IMR-90 (cell line): ENCODE data around the gene KCTD10. TPM values are rescaled to one million over a fixed set of nuclear protein-coding genes. Genes with fewer than 3 reads are reported as not detected.

ENCODE experiments used
- ATAC-seq: fragments of 200-7000 bp; cut with Tn5 transposase; 2 replicates; pipeline ENCODE4 v1.9.1; 2020; ENCODE audit warnings: low read depth, mild to moderate bottlenecking, moderate library complexity
- BruUV-seq: library from RNA; stranded (reverse); fragments of 400-500 nt; replicated peaks from 2 replicates; lab custom pipeline; 2021; lab: Mats Ljungman, UMichigan
- CTCF ChIA-PET: fragments of 300-600 bp; formaldehyde crosslinking; extraction: SDS; loops from one replicate; lab custom pipeline; 2021; ENCODE audit warnings: antibody characterized with exemption; lab: Yijun Ruan, JAX
- POLR2A ChIA-PET: fragments of 300-600 bp; sonication (Branson Sonifier 250); formaldehyde crosslinking; loops from one replicate; lab custom pipeline; 2022; ENCODE audit warnings: antibody characterized with exemption; ENCODE audit not compliant: unreplicated experiment; lab: Charles Lee
- DNase-seq: peaks from one replicate; pipeline ENCODE4 v3.0.0; 2013
- H2AFZ ChIP-seq: replicated peaks from 2 replicates; pipeline ENCODE3; 2013; ENCODE audit warnings: low read length, mild to moderate bottlenecking; ENCODE audit not compliant: poor library complexity
- H2AK5ac ChIP-seq: 2 replicates; pipeline ENCODE4 v1.6.1; 2013; ENCODE audit warnings: low read depth, low read length, inconsistent platforms
- H2AK9ac ChIP-seq: replicated peaks from 2 replicates; pipeline ENCODE3; 2013; ENCODE audit warnings: mild to moderate bottlenecking, low read depth, low read length, moderate library complexity; ENCODE audit not compliant: poor library complexity
- H2BK120ac ChIP-seq: 2 replicates; pipeline ENCODE4 v1.6.1; 2013; ENCODE audit warnings: low read depth, low read length, inconsistent platforms
- H2BK15ac ChIP-seq: 3 replicates; pipeline ENCODE4 v1.6.1; 2013; ENCODE audit warnings: low read depth, low read length, inconsistent platforms
- H2BK20ac ChIP-seq: 2 replicates; pipeline ENCODE4 v1.6.1; 2013; ENCODE audit warnings: low read depth, mild to moderate bottlenecking, inconsistent platforms, low read length, moderate library complexity
- H2BK5ac ChIP-seq: 2 replicates; pipeline ENCODE4 v1.6.1; 2013; ENCODE audit warnings: mild to moderate bottlenecking, low read depth, low read length, inconsistent platforms; ENCODE audit not compliant: poor library complexity, severe bottlenecking
- H3K14ac ChIP-seq: replicated peaks from 2 replicates; pipeline ENCODE4 v1.6.1; 2013; ENCODE audit warnings: low read depth, low read length, inconsistent platforms
- H3K18ac ChIP-seq: 2 replicates; pipeline ENCODE4 v1.6.1; 2013; ENCODE audit warnings: low read depth, low read length, control low read depth
- H3K23ac ChIP-seq: 2 replicates; pipeline ENCODE4 v1.6.1; 2013; ENCODE audit warnings: low read depth, low read length, inconsistent platforms
- H3K27ac ChIP-seq: 2 replicates; pipeline ENCODE4 v1.5.1; 2013; ENCODE audit warnings: mild to moderate bottlenecking, control low read depth, low read length; ENCODE audit not compliant: insufficient read depth
- H3K27me3 ChIP-seq: 2 replicates; pipeline ENCODE4 v1.6.1; 2013; ENCODE audit warnings: low read length; ENCODE audit not compliant: control insufficient read depth, insufficient read depth
- H3K36me3 ChIP-seq: 2 replicates; pipeline ENCODE4 v1.6.1; 2013; ENCODE audit warnings: low read length, mixed read lengths; ENCODE audit not compliant: control insufficient read depth, insufficient read depth
- H3K4ac ChIP-seq: 2 replicates; pipeline ENCODE4 v1.6.1; 2013; ENCODE audit warnings: low read depth, low read length, inconsistent platforms
- H3K4me1 ChIP-seq: 2 replicates; pipeline ENCODE4 v1.6.1; 2013; ENCODE audit warnings: low read length, mixed read lengths; ENCODE audit not compliant: control insufficient read depth, insufficient read depth
- H3K4me2 ChIP-seq: 2 replicates; pipeline ENCODE4 v1.6.1; 2013; ENCODE audit warnings: low read depth, mild to moderate bottlenecking, control low read depth, low read length, moderate library complexity
- H3K4me3 ChIP-seq: 2 replicates; pipeline ENCODE4 v1.5.1; 2013; ENCODE audit warnings: low read depth, mild to moderate bottlenecking, control low read depth, low read length, moderate library complexity; ENCODE audit not compliant: insufficient read depth
- H3K56ac ChIP-seq: 2 replicates; pipeline ENCODE4 v1.6.1; 2013; ENCODE audit warnings: low read length, inconsistent platforms; ENCODE audit not compliant: insufficient read depth; ENCODE audit errors: extremely low read depth
- H3K79me1 ChIP-seq, 2 experiments: 2 replicates each; pipeline ENCODE4 v1.6.1; 2013; ENCODE audit warnings: low read length in 2 of 2, inconsistent platforms in 1 of 2, low read depth in 1 of 2
- H3K9ac ChIP-seq: 2 replicates; pipeline ENCODE4 v1.6.1; 2013; ENCODE audit warnings: low read depth, low read length, control low read depth
- H3K9me1 ChIP-seq: 2 replicates; pipeline ENCODE4 v1.6.1; 2013; ENCODE audit warnings: low read length, inconsistent platforms; ENCODE audit not compliant: insufficient read depth
- H3K9me3 ChIP-seq: 2 replicates; pipeline ENCODE4 v1.6.1; 2013; ENCODE audit warnings: low read length; ENCODE audit not compliant: control insufficient read depth, insufficient read depth
- H4K20me1 ChIP-seq: 2 replicates; pipeline ENCODE4 v1.6.1; 2013; ENCODE audit warnings: low read length, inconsistent platforms; ENCODE audit not compliant: insufficient read depth
- H4K5ac ChIP-seq: 2 replicates; pipeline ENCODE4 v1.6.1; 2013; ENCODE audit warnings: mild to moderate bottlenecking, low read depth, low read length, control low read depth
- H4K8ac ChIP-seq, 2 experiments: 2 replicates each; pipeline ENCODE4 v1.6.1; 2013; ENCODE audit warnings: low read depth in 2 of 2, low read length in 2 of 2, control low read depth in 1 of 2, inconsistent platforms in 1 of 2
- H4K91ac ChIP-seq: 2 replicates; pipeline ENCODE4 v1.6.1; 2013; ENCODE audit warnings: low read depth, low read length, inconsistent platforms; ENCODE audit not compliant: insufficient read depth
- BHLHE40 ChIP-seq: fragments of 150-350 bp; IDR thresholded peaks from 2 replicates; pipeline ENCODE4 v1.6.1; 2016; ENCODE audit warnings: mild to moderate bottlenecking, low read depth, low read length
- CEBPB ChIP-seq: IDR thresholded peaks from 2 replicates; pipeline ENCODE4 v1.6.1; 2012; ENCODE audit warnings: low read depth, low read length, improper control_type of control experiment
- CHD1 ChIP-seq: IDR thresholded peaks from 2 replicates; pipeline ENCODE4 v1.6.1; 2012; ENCODE audit warnings: low read depth, low read length, improper control_type of control experiment
- CTCF ChIP-seq: conservative IDR thresholded peaks from 2 replicates; pipeline ENCODE4 v1.5.1; 2012; ENCODE audit warnings: mild to moderate bottlenecking, low read depth, low read length, improper control_type of control experiment
- FOS ChIP-seq: fragments of 150-350 bp; IDR thresholded peaks from 2 replicates; pipeline ENCODE4 v1.6.1; 2016; ENCODE audit warnings: low read depth, low read length
- MAFK ChIP-seq: IDR thresholded peaks from 2 replicates; pipeline ENCODE4 v1.6.1; 2012; ENCODE audit warnings: low read depth, low read length, improper control_type of control experiment
- MAZ ChIP-seq: IDR thresholded peaks from 2 replicates; pipeline ENCODE4 v1.6.1; 2012; ENCODE audit warnings: low read depth, mild to moderate bottlenecking, low read length, improper control_type of control experiment, moderate library complexity, borderline replicate concordance
- MXI1 ChIP-seq: IDR thresholded peaks from 2 replicates; pipeline ENCODE4 v1.6.1; 2012; ENCODE audit warnings: low read depth, mild to moderate bottlenecking, low read length, moderate library complexity, borderline replicate concordance
- NFE2L2 ChIP-seq: fragments of 150-350 bp; IDR thresholded peaks from 2 replicates; pipeline ENCODE4 v1.6.1; 2016; ENCODE audit warnings: low read depth, mild to moderate bottlenecking, low read length
- POLR2A ChIP-seq: IDR thresholded peaks from 2 replicates; pipeline ENCODE4 v1.6.1; 2012; ENCODE audit warnings: mild to moderate bottlenecking, low read depth, low read length
- RAD21 ChIP-seq: IDR thresholded peaks from 2 replicates; pipeline ENCODE4 v1.6.1; 2012; ENCODE audit warnings: low read length, improper control_type of control experiment
- RCOR1 ChIP-seq: IDR thresholded peaks from 2 replicates; pipeline ENCODE4 v1.6.1; 2012; ENCODE audit warnings: mild to moderate bottlenecking, low read length, improper control_type of control experiment; ENCODE audit not compliant: insufficient replicate concordance
- RFX5 ChIP-seq: IDR thresholded peaks from 2 replicates; pipeline ENCODE4 v1.8.0; 2012; ENCODE audit warnings: low read depth, mild to moderate bottlenecking, low read length, moderate library complexity
- SMC3 ChIP-seq: fragments of 150-350 bp; IDR thresholded peaks from 2 replicates; pipeline ENCODE4 v1.6.1; 2016; ENCODE audit warnings: low read depth, mild to moderate bottlenecking, antibody characterized with exemption, low read length, moderate library complexity
- USF2 ChIP-seq: fragments of 150-350 bp; IDR thresholded peaks from 2 replicates; pipeline ENCODE4 v1.6.1; 2017; ENCODE audit warnings: mild to moderate bottlenecking, antibody characterized with exemption, low read length, low read depth
- whole genome bisulfite sequencing, 2 experiments: methylation state at CpG; one replicate each; pipeline versions ENCODE4 v1.1.5 to v1.1.7; 2013; ENCODE audit warnings: missing lambda C conversion rate in 2 of 2; ENCODE audit not compliant: insufficient read length in 1 of 2; ENCODE audit errors: extremely low coverage in 2 of 2; 5-methylcytosine and 5-hydroxymethylcytosine counted together
- dilution Hi-C: fragments of 300-500 bp; cut with HindIII; formaldehyde crosslinking; loops from one replicate; pipeline ENCODE4 v1.14.3; 2018; ENCODE audit warnings: low sequenced_read_pairs; ENCODE audit not compliant: unreplicated experiment
- in situ Hi-C: fragments of 300-500 bp; cut with MboI; formaldehyde crosslinking; loops from 3 replicates; pipeline ENCODE4 v1.14.3; 2019; ENCODE audit warnings: low sequenced_read_pairs, inconsistent platforms, mixed read lengths
- intact Hi-C: fragments of 100-400 bp; cut with micrococcal nuclease; formaldehyde crosslinking; loops from 2 replicates; pipeline ENCODE4 v1.10.0; 2022
- polyA plus RNA-seq, 3 experiments: library from polyadenylated mRNA; depleted of rRNA; stranded (reverse); fragments of >200 nt; gene quantifications; 2 replicates each; pipeline ENCODE4 v1.2.3, GENCODE V29; 2012; ENCODE audit warnings: low replicate concordance in 1 of 3
- total RNA-seq: library from RNA; depleted of rRNA; stranded (reverse); fragments of >200 nt; gene quantifications from 2 replicates; pipeline ENCODE4 v1.2.3, GENCODE V29; 2012
- TF ChIP-seq, protein P1 (sequence below): fragments of 150-350 bp; IDR thresholded peaks from 2 replicates; pipeline ENCODE4 v1.6.1; 2016; ENCODE audit warnings: low read depth, mild to moderate bottlenecking, low read length, moderate library complexity, borderline replicate concordance

KCTD10 gene
- total and polyA plus RNA-seq, 2 of the 4 experiments (the other 2 are of a cell fraction): 72.1 to 88.4 TPM

GRCh38 chr12:109480356-109480755, 3.3 kb upstream of the KCTD10 start:
- DNase-seq (no peak), ATAC-seq (no peak)
- Histone ChIP-seq H4K91ac (no peak overlapping the region), H3K9me1 (peaks cover 5% of the 10 kb centered on the region; the same call in 1 of the 2 replicates), H4K20me1 (peaks cover 13% of the 10 kb centered on the region; the same call in 1 of the 2 replicates), H3K14ac (no peak overlapping the region), H3K56ac (no peak overlapping the region), H3K4me2 (no peak overlapping the region), H3K23ac (no peak overlapping the region), H2AK9ac (no peak overlapping the region), H3K4me3 (no peak overlapping the region), H2BK5ac (no peak overlapping the region), H2AK5ac (no peak overlapping the region), H3K9me3 (no peaks in the 10 kb centered on the region), H2BK15ac (no peak overlapping the region), H4K5ac (no peak overlapping the region), H2AFZ (no peak overlapping the region), H3K27me3 (no peaks in the 10 kb centered on the region), H3K18ac (no peak overlapping the region), H3K36me3 (peaks cover 17% of the 10 kb centered on the region), H3K4ac (no peak overlapping the region), H3K27ac (no peak overlapping the region), H3K4me1 (peaks cover 2% of the 10 kb centered on the region), H2BK120ac (no peak overlapping the region), H2BK20ac (no peak overlapping the region), H4K8ac (no peak overlapping the region), H3K79me1 (peaks cover 11 to 42% of the 10 kb centered on the region in 2 experiments), H3K9ac (no peak overlapping the region)
- no CpG with 5 or more reads among the region's 4 CpGs for WGBS, 2 experiments
- POLR2A ChIA-PET: no interaction called here
- dilution Hi-C loops: no loop called here
- no TSS peak for BruUV-seq
- TF ChIP-seq NFE2L2 (no peak), RCOR1 (no peak), CEBPB (no peak), MAZ (no peak), CHD1 (no peak), POLR2A (no peak), SMC3 (no peak), BHLHE40 (no peak), MXI1 (no peak), RAD21 (no peak), MAFK (no peak), RFX5 (no peak), FOS (no peak), CTCF (no peak), USF2 (no peak)
- TF ChIP-seq, protein P1, sequence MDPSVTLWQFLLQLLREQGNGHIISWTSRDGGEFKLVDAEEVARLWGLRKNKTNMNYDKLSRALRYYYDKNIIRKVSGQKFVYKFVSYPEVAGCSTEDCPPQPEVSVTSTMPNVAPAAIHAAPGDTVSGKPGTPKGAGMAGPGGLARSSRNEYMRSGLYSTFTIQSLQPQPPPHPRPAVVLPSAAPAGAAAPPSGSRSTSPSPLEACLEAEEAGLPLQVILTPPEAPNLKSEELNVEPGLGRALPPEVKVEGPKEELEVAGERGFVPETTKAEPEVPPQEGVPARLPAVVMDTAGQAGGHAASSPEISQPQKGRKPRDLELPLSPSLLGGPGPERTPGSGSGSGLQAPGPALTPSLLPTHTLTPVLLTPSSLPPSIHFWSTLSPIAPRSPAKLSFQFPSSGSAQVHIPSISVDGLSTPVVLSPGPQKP: no peak
- intact Hi-C loops: loop anchor here (5.0 kb wide), 1 partner anchor 163 kb away; no protein-coding TSS in a partner anchor
- in situ Hi-C loops: no loop called here
- CTCF ChIA-PET: interaction anchor here (1.1 kb wide), 1 partner anchor 9 kb away, joined by 3 read pairs; no protein-coding TSS in a partner anchor
